HepG2 (cell line): ENCODE results near the gene DAPK1. TPM values are rescaled to one million over a fixed set of nuclear protein-coding genes. Genes with fewer than 3 reads are reported as not detected.

Source experiments
- ATAC-seq: fragments of 200-7000 bp; cut with Tn5 transposase; 3 replicates; pipeline ENCODE4 v1.9.1; 2020; ENCODE audit warnings: mild to moderate bottlenecking, moderate library complexity
- BruUV-seq: library from RNA; stranded (reverse); fragments of 400-500 nt; replicated peaks from 2 replicates; lab custom pipeline; 2021; lab: Mats Ljungman, UMichigan
- CTCF ChIA-PET: fragments of 300-600 bp; formaldehyde crosslinking; extraction: SDS; loops from one replicate; lab custom pipeline; 2021; ENCODE audit warnings: low total read pairs, inconsistent platforms, low intra/inter-chr PET ratio; lab: Yijun Ruan, JAX
- POLR2A ChIA-PET: fragments of 350-600 bp; sonication (Branson Sonifier 250); formaldehyde crosslinking; loops from one replicate; lab custom pipeline; 2020; ENCODE audit warnings: antibody characterized with exemption, inconsistent platforms; lab: Yijun Ruan, JAX
- DNase-seq: peaks from one replicate; pipeline ENCODE4 v3.0.0-alpha.2; 2015; ENCODE audit warnings: low spot score
- FAIRE-seq: peaks from 3 replicates; lab custom pipeline; 2011; peaks lifted over from hg19 to GRCh38; lab: Jason Lieb, UNC
- H2AFZ ChIP-seq: one replicate; pipeline ENCODE4 v1.6.1; 2011; ENCODE audit warnings: low read length, inconsistent platforms
- H3K27ac ChIP-seq: fragments of 300-600 bp; 3 replicates; pipeline ENCODE4 v1.8.0; 2011; ENCODE audit warnings: mixed run types, mild to moderate bottlenecking, mixed read lengths, low read length, inconsistent platforms; ENCODE audit not compliant: insufficient read depth; ENCODE audit errors: extremely low read length
- H3K27me3 ChIP-seq, 2 experiments: fragments of 200-600 bp in 1 of 2; 2 replicates in 1 of 2; 3 replicates in 1 of 2; pipeline versions ENCODE4 v1.6.0 to v1.8.0; 2011; ENCODE audit warnings: low read length in 2 of 2, mild to moderate bottlenecking in 2 of 2, moderate library complexity in 2 of 2, inconsistent platforms in 1 of 2; ENCODE audit not compliant: insufficient read depth in 2 of 2, control insufficient read depth in 1 of 2
- H3K36me3 ChIP-seq, 2 experiments: fragments of 200-600 bp in 1 of 2; replicated peaks in 1 of 2; 2 replicates in 1 of 2; 3 replicates in 1 of 2; pipeline versions ENCODE4 v1.5.1 to v1.8.0; 2011; ENCODE audit warnings: low read length in 2 of 2, inconsistent platforms in 1 of 2; ENCODE audit not compliant: insufficient read depth in 2 of 2, control insufficient read depth in 1 of 2
- H3K4me1 ChIP-seq: 2 replicates; pipeline ENCODE4 v1.5.1; 2012; ENCODE audit warnings: low read length, inconsistent platforms; ENCODE audit not compliant: insufficient read depth
- H3K4me2 ChIP-seq: 2 replicates; pipeline ENCODE4 v1.6.0; 2011; ENCODE audit warnings: low read depth, low read length, inconsistent platforms
- H3K4me3 ChIP-seq, 3 experiments: fragments of 200-600 bp in 1 of 3; sonication (generic), shearing (Covaris generic) in 1 of 3; replicated peaks in 1 of 3; 2 replicates each; pipeline ENCODE4 v1.5.1; 2011 to 2016; ENCODE audit warnings: low read length in 3 of 3, inconsistent platforms in 2 of 3, low read depth in 2 of 3, mild to moderate bottlenecking in 2 of 3, control low read depth in 1 of 3, mixed read lengths in 1 of 3; ENCODE audit not compliant: insufficient read depth in 1 of 3
- H3K79me2 ChIP-seq: one replicate; pipeline ENCODE4 v1.6.1; 2011; ENCODE audit warnings: low read length, inconsistent platforms; ENCODE audit not compliant: insufficient read depth
- H3K9ac ChIP-seq: 2 replicates; pipeline ENCODE4 v1.6.0; 2011; ENCODE audit warnings: mild to moderate bottlenecking, low read depth, low read length, inconsistent platforms; ENCODE audit not compliant: insufficient read depth
- H3K9me3 ChIP-seq: 2 replicates; pipeline ENCODE4 v1.5.1; 2012; ENCODE audit warnings: mild to moderate bottlenecking, low read length
- H4K20me1 ChIP-seq: 2 replicates; pipeline ENCODE4 v1.6.0; 2011; ENCODE audit warnings: inconsistent platforms, mild to moderate bottlenecking, low read length, moderate library complexity; ENCODE audit not compliant: insufficient read depth
- ARID5B ChIP-seq: IDR thresholded peaks from 2 replicates; pipeline ENCODE4 v1.4.0; 2020; ENCODE audit warnings: mild to moderate bottlenecking, missing genetic modification reagents
- ATF7 ChIP-seq, 2 experiments: fragments of 450-650 bp in 1 of 2; sonication (generic) in 1 of 2; formaldehyde crosslinking in 1 of 2; IDR thresholded peaks; 2 replicates each; pipeline versions ENCODE4 v1.4.0 to v1.6.1; 2016 to 2020; ENCODE audit warnings: antibody characterized with exemption in 1 of 2, mild to moderate bottlenecking in 1 of 2, missing genetic modification reagents in 1 of 2
- FOXA3 ChIP-seq: IDR thresholded peaks from 2 replicates; pipeline ENCODE4 v1.6.1; 2016; ENCODE audit warnings: missing genetic modification reagents, missing compliant biosample characterization
- HNF4A ChIP-seq: sonication (generic); formaldehyde crosslinking; IDR thresholded peaks from 2 replicates; pipeline ENCODE4 v1.4.0; 2020; ENCODE audit warnings: missing genetic modification reagents
- KAT8 ChIP-seq: IDR thresholded peaks from 2 replicates; pipeline ENCODE4 v1.6.1; 2016; ENCODE audit warnings: missing genetic modification reagents, missing compliant biosample characterization
- MED8 ChIP-seq: sonication (generic); formaldehyde crosslinking; IDR thresholded peaks from 2 replicates; pipeline ENCODE4 v1.8.1; 2023; ENCODE audit warnings: mild to moderate bottlenecking, missing genetic modification reagents; ENCODE audit not compliant: insufficient replicate concordance
- MZF1 ChIP-seq: sonication (generic); formaldehyde crosslinking; IDR thresholded peaks from 2 replicates; pipeline ENCODE4 v1.8.1; 2023; ENCODE audit warnings: mild to moderate bottlenecking, missing genetic modification reagents, borderline replicate concordance
- RARA ChIP-seq: IDR thresholded peaks from 2 replicates; pipeline ENCODE4 v1.6.1; 2016; ENCODE audit warnings: missing genetic modification reagents, missing compliant biosample characterization
- SAP130 ChIP-seq: IDR thresholded peaks from 2 replicates; pipeline ENCODE4 v1.6.1; 2016; ENCODE audit warnings: low read depth
- SMARCC2 ChIP-seq: fragments of 450-650 bp; IDR thresholded peaks from 2 replicates; pipeline ENCODE4 v1.6.1; 2017; ENCODE audit warnings: antibody characterized with exemption, mild to moderate bottlenecking
- TEAD3 ChIP-seq: optimal IDR thresholded peaks from 2 replicates; pipeline ENCODE3; 2016; ENCODE audit warnings: borderline replicate concordance
- ZC3H13 ChIP-seq: sonication (generic); formaldehyde crosslinking; IDR thresholded peaks from 2 replicates; pipeline ENCODE4 v1.8.1; 2023; ENCODE audit warnings: mild to moderate bottlenecking, missing genetic modification reagents, moderate library complexity
- ZNF383 ChIP-seq: sonication (generic); formaldehyde crosslinking; IDR thresholded peaks from 2 replicates; pipeline ENCODE4 v1.4.0; 2020; ENCODE audit warnings: missing genetic modification reagents, mild to moderate bottlenecking, borderline replicate concordance
- WGBS: methylation state at CpG from one replicate; pipeline ENCODE4 v1.1.6; 2017; ENCODE audit warnings: low lambda C conversion rate; 5-methylcytosine and 5-hydroxymethylcytosine counted together
- in situ Hi-C: cut with HindIII; loops from 2 replicates; pipeline ENCODE4 v1.10.0; 2017; ENCODE audit warnings: low pct_unique_long_range_greater_than_20kb; ENCODE audit not compliant: extremely low pct_ligation_motif_present
- intact Hi-C: fragments of 100-400 bp; cut with micrococcal nuclease; formaldehyde crosslinking; loops from one replicate; pipeline ENCODE4 v1.10.0; 2022; ENCODE audit not compliant: unreplicated experiment
- polyA plus RNA-seq, 8 experiments: library from polyadenylated mRNA; depleted of rRNA in 3 of 8; stranded (reverse) in 7 of 8; unstranded in 1 of 8; fragments of >200 nt; fragmentation: Illumina TruSeq in 4 of 8; extraction: Trizol in 4 of 8; gene quantifications; 2 replicates each; pipeline versions ENCODE4 v1.2.1 to v1.2.3, GENCODE V29; 2011 to 2016; ENCODE audit warnings: low read depth in 4 of 8, missing spikeins in 1 of 8, mixed read lengths in 1 of 8; ENCODE audit not compliant: insufficient read depth in 1 of 8
- total RNA-seq, 5 experiments: library from RNA; depleted of rRNA; stranded (reverse); fragments of >200 nt; fragmentation: Illumina TruSeq; extraction: Trizol; gene quantifications; 2 replicates each; pipeline ENCODE4 v1.2.3, GENCODE V29; 2016; ENCODE audit warnings: low read depth in 1 of 5

Gene DAPK1
- total and polyA plus RNA-seq, 2 of the 13 experiments (the other 11 are each of a cell fraction or from before 2014, with no cell fraction given) = 35.7 to 35.9 TPM

GRCh38 chr9:87597710-87598443 lies 100.2 kb downstream of the DAPK1 start:
- intact Hi-C loops = no loop called here
- no peaks in the 10 kb centered on the region for H3K27me3 ChIP-seq
- no peak overlapping the region for H3K4me3 ChIP-seq
- peaks cover 45% of the 10 kb centered on the region for H3K4me1 ChIP-seq
- no peak for ATAC-seq
- no peak overlapping the region for H2AFZ ChIP-seq
- H3K9ac ChIP-seq = no peak overlapping the region
- in situ Hi-C loops = no loop called here
- H3K9me3 ChIP-seq = no peaks in the 10 kb centered on the region
- 95% methylated on average over 13 of the region's 13 CpGs for WGBS
- DNase-seq = no peak
- no peaks in the 10 kb centered on the region for H4K20me1 ChIP-seq
- BruUV-seq = no TSS peak
- CTCF ChIA-PET = no interaction called here
- H3K4me2 ChIP-seq = no peak overlapping the region
- peaks cover 1 to 2% of the 10 kb centered on the region in 2 experiments; a peak in 2 of 5 replicates for H3K36me3 ChIP-seq
- no peak overlapping the region for H3K27ac ChIP-seq
- no peak for TF ChIP-seq ZNF383 (CRISPR knock-in tag)
- TF ChIP-seq MZF1 (CRISPR knock-in tag) = no peak
- TF ChIP-seq SMARCC2 = no peak
- no peak for TF ChIP-seq ZC3H13 (CRISPR knock-in tag)
- TF ChIP-seq, all 625 proteins: peak for 0
- POLR2A ChIA-PET = no interaction called here
- peaks cover 5% of the 10 kb centered on the region for H3K79me2 ChIP-seq
- FAIRE-seq = no peak

GRCh38 chr9:87599901-87600610 lies 102.4 kb downstream of the DAPK1 start:
- WGBS = 88% methylated on average over 17 of the region's 17 CpGs
- peak; percentile 73 for DNase-seq
- in situ Hi-C loops = no loop called here
- TF ChIP-seq RARA (CRISPR knock-in tag) = 0 out of 2 replicates have a peak, but pooled peaks have one; percentile 12
- TF ChIP-seq ATF7 (IDR thresholded peaks at IDR 0.05) = peak; percentile 23; the same call in 1 of the 2 replicates
- no peak for TF ChIP-seq ATF7 (CRISPR knock-in tag; IDR thresholded peaks at IDR 0.05)
- TF ChIP-seq ARID5B (CRISPR knock-in tag) = peak; percentile 27; the same call in 1 of the 2 replicates
- peak; percentile 17; the same call in 1 of the 2 replicates for TF ChIP-seq HNF4A (CRISPR knock-in tag)
- TF ChIP-seq SAP130 = 0 out of 2 replicates have a peak, but pooled peaks have one; percentile 18
- TF ChIP-seq TEAD3 (CRISPR knock-in tag) = peak; percentile 48
- no peak for TF ChIP-seq MED8
- TF ChIP-seq KAT8 (CRISPR knock-in tag) = 0 out of 2 replicates have a peak, but pooled peaks have one; percentile 8
- TF ChIP-seq FOXA3 = 0 out of 2 replicates have a peak, but pooled peaks have one; percentile 15

More at GRCh38 chr9:87599901-87600610, 102.4 kb downstream of the DAPK1 start:
- Histone ChIP-seq H3K9ac (no peak overlapping the region), H3K27me3 (no peaks in the 10 kb centered on the region), H3K79me2 (peaks cover 5% of the 10 kb centered on the region), H2AFZ (no peak overlapping the region), H3K4me3 (no peak overlapping the region), H3K4me2 (no peak overlapping the region), H3K9me3 (no peaks in the 10 kb centered on the region), H4K20me1 (no peaks in the 10 kb centered on the region), H3K36me3 (peaks cover 1 to 2% of the 10 kb centered on the region in 2 experiments; a peak in 4 of 5 replicates), H3K27ac (peak overlapping the region; percentile 49), H3K4me1 (peaks cover 47% of the 10 kb centered on the region)
- BruUV-seq = no TSS peak
- intact Hi-C loops = no loop called here
- ATAC-seq = peak; percentile 78
- ChIA-PET POLR2A (interaction anchor here (2.0 to 2.4 kb wide), 2 partner anchors 13 to 29 kb away, joined by 9 to 23 read pairs; no protein-coding TSS in a partner anchor), CTCF (no interaction called here)
- no peak for FAIRE-seq
